HCT116 (cell line): ENCODE results near the gene LHX3. TPM values are rescaled to one million over a fixed set of nuclear protein-coding genes. Genes with fewer than 3 reads are reported as not detected.

Experiments used
- ATAC-seq: fragments of 200-7000 bp; cut with Tn5 transposase; 2 replicates; pipeline ENCODE4 v1.9.1; 2020; ENCODE audit warnings: mild to moderate bottlenecking, moderate library complexity
- BruUV-seq: library from RNA; stranded (reverse); fragments of 400-500 nt; replicated peaks from 2 replicates; lab custom pipeline; 2021; lab: Mats Ljungman, UMichigan
- CTCF ChIA-PET: fragments of 300-600 bp; sonication (Branson Sonifier 250); formaldehyde crosslinking; loops from one replicate; lab custom pipeline; 2021; ENCODE audit warnings: antibody characterized with exemption; lab: Charles Lee
- POLR2A ChIA-PET: fragments of 300-600, 350-600 bp; sonication (Branson Sonifier 250); formaldehyde crosslinking; loops from one replicate; lab custom pipeline; 2021; ENCODE audit warnings: antibody characterized with exemption; lab: Charles Lee
- RAD21 ChIA-PET, 2 experiments: fragments of 300-600 bp; sonication (Branson Sonifier 250); formaldehyde crosslinking; loops; one replicate each; lab custom pipeline; 2023; ENCODE audit warnings: low total read pairs in 2 of 2; ENCODE audit not compliant: uncharacterized antibody in 2 of 2, unreplicated experiment in 2 of 2, low non-redundant PET in 1 of 2; lab: Charles Lee
- DNase-seq: peaks from one replicate; pipeline ENCODE4 v3.0.0-alpha.2; 2010; ENCODE audit warnings: low read depth, low spot score
- H2AFZ ChIP-seq: fragments of 200-600 bp; shearing (Covaris generic), sonication (generic); 2 replicates; pipeline ENCODE4 v1.6.1; 2017; ENCODE audit warnings: low read depth, mixed run types, mixed read lengths, antibody characterized with exemption, low read length; ENCODE audit not compliant: poor library complexity, severe bottlenecking
- H3K27ac ChIP-seq: 2 replicates; pipeline ENCODE4 v1.5.1; 2012; ENCODE audit warnings: low read depth, low read length
- H3K27me3 ChIP-seq: fragments of 200-600 bp; sonication (generic); 2 replicates; pipeline ENCODE4 v1.6.1; 2016; ENCODE audit warnings: mixed run types, low read length, mixed read lengths; ENCODE audit not compliant: insufficient read depth
- H3K36me3 ChIP-seq, 2 experiments: fragments of 200-500 bp in 1 of 2; fragments of 200-600 bp in 1 of 2; sonication (Bioruptor generic) in 1 of 2; sonication (generic) in 1 of 2; 2 replicates each; pipeline versions ENCODE4 v1.5.1 to v1.6.1; 2014 to 2016; ENCODE audit warnings: low read length in 2 of 2, inconsistent platforms in 1 of 2, mixed read lengths in 1 of 2, mixed run types in 1 of 2; ENCODE audit not compliant: insufficient read depth in 2 of 2, control insufficient read depth in 1 of 2
- H3K4me1 ChIP-seq, 2 experiments: fragments of 200-600 bp in 1 of 2; sonication (generic) in 1 of 2; 2 replicates each; pipeline versions ENCODE4 v1.5.1 to v1.6.1; 2012 to 2017; ENCODE audit warnings: low read length in 2 of 2, inconsistent platforms in 1 of 2, mild to moderate bottlenecking in 1 of 2, mixed read lengths in 1 of 2, mixed run types in 1 of 2, moderate library complexity in 1 of 2; ENCODE audit not compliant: insufficient read depth in 2 of 2, control insufficient read depth in 1 of 2
- H3K4me2 ChIP-seq: fragments of 200-600 bp; sonication (generic); 2 replicates; pipeline ENCODE4 v1.6.1; 2017; ENCODE audit warnings: mixed run types, low read length, mixed read lengths
- H3K4me3 ChIP-seq, 2 experiments: fragments of 200-600 bp in 1 of 2; sonication (generic) in 1 of 2; replicated peaks in 1 of 2; 2 replicates each; pipeline ENCODE4 v1.5.1; 2011 to 2016; ENCODE audit warnings: low read length in 2 of 2, control low read depth in 1 of 2, low read depth in 1 of 2, mild to moderate bottlenecking in 1 of 2, mixed read lengths in 1 of 2, mixed run types in 1 of 2
- H3K79me2 ChIP-seq: fragments of 200-600 bp; sonication (generic); 2 replicates; pipeline ENCODE4 v1.6.1; 2017; ENCODE audit warnings: mild to moderate bottlenecking, mixed run types, low read length, moderate library complexity, mixed read lengths; ENCODE audit not compliant: insufficient read depth
- H3K9ac ChIP-seq: fragments of 200-600 bp; sonication (generic); 2 replicates; pipeline ENCODE4 v1.6.1; 2016; ENCODE audit warnings: low read length, mixed read lengths
- H3K9me2 ChIP-seq: fragments of 200-600 bp; sonication (generic), shearing (Covaris generic); 2 replicates; pipeline ENCODE4 v1.6.1; 2017; ENCODE audit warnings: mixed run types, mild to moderate bottlenecking, moderate library complexity; ENCODE audit not compliant: insufficient read depth
- H3K9me3 ChIP-seq, 2 experiments: fragments of 200-500 bp in 1 of 2; fragments of 200-600 bp in 1 of 2; sonication (Bioruptor generic) in 1 of 2; sonication (generic) in 1 of 2; 2 replicates each; pipeline ENCODE4 v1.6.1; 2014 to 2017; ENCODE audit warnings: low read length in 2 of 2, mixed read lengths in 2 of 2, inconsistent platforms in 1 of 2, low read depth in 1 of 2, mild to moderate bottlenecking in 1 of 2, mixed run types in 1 of 2, moderate library complexity in 1 of 2; ENCODE audit not compliant: control insufficient read depth in 1 of 2, insufficient read depth in 1 of 2
- H4K20me1 ChIP-seq: fragments of 200-600 bp; sonication (generic), shearing (Covaris generic); 2 replicates; pipeline ENCODE4 v1.6.1; 2017; ENCODE audit warnings: mixed run types, mild to moderate bottlenecking, moderate library complexity; ENCODE audit not compliant: insufficient read depth
- CBX3 ChIP-seq: IDR thresholded peaks from 2 replicates; pipeline ENCODE4 v1.6.1; 2012; ENCODE audit warnings: low read depth
- CEBPB ChIP-seq: IDR thresholded peaks from 2 replicates; pipeline ENCODE4 v1.6.1; 2012; ENCODE audit warnings: low read depth
- EGR1 ChIP-seq: IDR thresholded peaks from 2 replicates; pipeline ENCODE4 v1.6.1; 2012; ENCODE audit warnings: low read depth
- ELF1 ChIP-seq: IDR thresholded peaks from 2 replicates; pipeline ENCODE4 v1.6.1; 2012; ENCODE audit warnings: low read depth, borderline replicate concordance
- EZH2 ChIP-seq: fragments of 200-600 bp; sonication (generic); IDR thresholded peaks from 2 replicates; pipeline ENCODE4 v1.6.1; 2017; ENCODE audit warnings: antibody characterized with exemption, mixed run types
- EZH2phosphoT487 ChIP-seq: fragments of 200-600 bp; IDR thresholded peaks from 2 replicates; pipeline ENCODE4 v1.6.1; 2018; ENCODE audit warnings: antibody characterized with exemption, borderline replicate concordance
- FOSL1 ChIP-seq: IDR thresholded peaks from 2 replicates; pipeline ENCODE4 v1.6.1; 2012; ENCODE audit warnings: low read depth
- MAX ChIP-seq: IDR thresholded peaks from 2 replicates; pipeline ENCODE4 v1.6.1; 2012
- POLR2A ChIP-seq: IDR thresholded peaks from 2 replicates; pipeline ENCODE4 v1.7.0; 2011; ENCODE audit warnings: borderline replicate concordance; ENCODE audit not compliant: insufficient read depth, insufficient read length; ENCODE audit errors: extremely low read depth
- POLR2AphosphoS5 ChIP-seq: IDR thresholded peaks from 2 replicates; pipeline ENCODE4 v1.6.1; 2011; ENCODE audit warnings: mild to moderate bottlenecking, low read depth, low read length, moderate library complexity
- RAD21 ChIP-seq: IDR thresholded peaks from 2 replicates; pipeline ENCODE4 v1.6.1; 2012; ENCODE audit warnings: low read depth, mild to moderate bottlenecking
- SIN3A ChIP-seq: IDR thresholded peaks from 2 replicates; pipeline ENCODE4 v1.6.1; 2012; ENCODE audit warnings: low read depth
- SP1 ChIP-seq: IDR thresholded peaks from 2 replicates; pipeline ENCODE4 v1.6.1; 2012; ENCODE audit warnings: low read depth
- SRF ChIP-seq: IDR thresholded peaks from 2 replicates; pipeline ENCODE4 v1.6.1; 2012; ENCODE audit warnings: low read depth
- TCF7L2 ChIP-seq: IDR thresholded peaks from 2 replicates; pipeline ENCODE4 v1.7.0; 2011; ENCODE audit warnings: borderline replicate concordance, inconsistent platforms; ENCODE audit not compliant: insufficient read depth, insufficient read length; ENCODE audit errors: extremely low read depth
- YY1 ChIP-seq: IDR thresholded peaks from 2 replicates; pipeline ENCODE4 v1.6.1; 2011; ENCODE audit warnings: low read length, low read depth, moderate library complexity, mild to moderate bottlenecking; ENCODE audit not compliant: insufficient replicate concordance; ENCODE audit errors: extremely low read depth
- intact Hi-C: fragments of 100-400 bp; cut with micrococcal nuclease; formaldehyde crosslinking; loops from 2 replicates; pipeline ENCODE4 v1.10.0; 2022
- total RNA-seq: library from RNA; stranded (reverse); gene quantifications from one replicate; pipeline ENCODE4 v1.2.1, GENCODE V29; 2021; ENCODE audit not compliant: unreplicated experiment
- TF ChIP-seq, protein P1 (sequence below): IDR thresholded peaks from 2 replicates; pipeline ENCODE4 v1.6.1; 2011; ENCODE audit warnings: mild to moderate bottlenecking, low read length, moderate library complexity; ENCODE audit not compliant: insufficient replicate concordance; ENCODE audit errors: extremely low read depth
- TF ChIP-seq, protein P2 (sequence below): IDR thresholded peaks from 2 replicates; pipeline ENCODE4 v1.6.1; 2012; ENCODE audit warnings: low read depth

Gene LHX3
- total RNA-seq, 1 experiment from 2014 or later, result not detected

DNA sequence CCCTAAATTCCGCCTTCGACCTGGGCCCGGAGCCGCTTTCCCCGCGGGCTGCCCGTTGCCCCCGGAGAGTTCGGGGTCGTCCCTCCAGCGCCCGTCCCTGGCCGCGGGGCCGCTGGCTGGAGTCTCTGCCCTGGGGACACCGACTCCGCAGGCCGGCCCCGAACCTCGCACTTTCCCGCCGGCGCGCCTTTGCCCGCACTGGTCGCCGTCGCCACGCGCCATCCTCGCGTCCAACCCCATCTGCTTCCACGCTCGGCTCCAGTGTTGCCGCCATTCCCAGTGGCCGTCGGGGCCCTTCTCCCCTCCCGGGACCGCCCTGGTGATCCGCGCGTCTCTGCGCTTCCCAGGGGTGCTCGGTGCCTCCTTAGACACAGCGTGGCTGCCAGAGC, 11.0 kb downstream of the LHX3 start:
- Histone ChIP-seq H3K27ac (no peak overlapping the region), H3K4me3 (no peak overlapping the region)
- no peak for ATAC-seq

More for the DNA sequence above, 11.0 kb downstream of the LHX3 start:
- TF ChIP-seq EZH2 (no peak), CBX3 (no peak), RAD21 (no peak), SRF (no peak), FOSL1 (no peak), POLR2A (no peak), POLR2AphosphoS5 (no peak), SIN3A (no peak), TCF7L2 (no peak), YY1 (no peak), SP1 (no peak), CEBPB (no peak), EZH2phosphoT487 (no peak), EGR1 (no peak), ELF1 (no peak), MAX (no peak)
- TF ChIP-seq, protein P1, sequence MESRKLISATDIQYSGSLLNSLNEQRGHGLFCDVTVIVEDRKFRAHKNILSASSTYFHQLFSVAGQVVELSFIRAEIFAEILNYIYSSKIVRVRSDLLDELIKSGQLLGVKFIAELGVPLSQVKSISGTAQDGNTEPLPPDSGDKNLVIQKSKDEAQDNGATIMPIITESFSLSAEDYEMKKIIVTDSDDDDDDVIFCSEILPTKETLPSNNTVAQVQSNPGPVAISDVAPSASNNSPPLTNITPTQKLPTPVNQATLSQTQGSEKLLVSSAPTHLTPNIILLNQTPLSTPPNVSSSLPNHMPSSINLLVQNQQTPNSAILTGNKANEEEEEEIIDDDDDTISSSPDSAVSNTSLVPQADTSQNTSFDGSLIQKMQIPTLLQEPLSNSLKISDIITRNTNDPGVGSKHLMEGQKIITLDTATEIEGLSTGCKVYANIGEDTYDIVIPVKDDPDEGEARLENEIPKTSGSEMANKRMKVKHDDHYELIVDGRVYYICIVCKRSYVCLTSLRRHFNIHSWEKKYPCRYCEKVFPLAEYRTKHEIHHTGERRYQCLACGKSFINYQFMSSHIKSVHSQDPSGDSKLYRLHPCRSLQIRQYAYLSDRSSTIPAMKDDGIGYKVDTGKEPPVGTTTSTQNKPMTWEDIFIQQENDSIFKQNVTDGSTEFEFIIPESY, result no peak
- TF ChIP-seq, protein P2, sequence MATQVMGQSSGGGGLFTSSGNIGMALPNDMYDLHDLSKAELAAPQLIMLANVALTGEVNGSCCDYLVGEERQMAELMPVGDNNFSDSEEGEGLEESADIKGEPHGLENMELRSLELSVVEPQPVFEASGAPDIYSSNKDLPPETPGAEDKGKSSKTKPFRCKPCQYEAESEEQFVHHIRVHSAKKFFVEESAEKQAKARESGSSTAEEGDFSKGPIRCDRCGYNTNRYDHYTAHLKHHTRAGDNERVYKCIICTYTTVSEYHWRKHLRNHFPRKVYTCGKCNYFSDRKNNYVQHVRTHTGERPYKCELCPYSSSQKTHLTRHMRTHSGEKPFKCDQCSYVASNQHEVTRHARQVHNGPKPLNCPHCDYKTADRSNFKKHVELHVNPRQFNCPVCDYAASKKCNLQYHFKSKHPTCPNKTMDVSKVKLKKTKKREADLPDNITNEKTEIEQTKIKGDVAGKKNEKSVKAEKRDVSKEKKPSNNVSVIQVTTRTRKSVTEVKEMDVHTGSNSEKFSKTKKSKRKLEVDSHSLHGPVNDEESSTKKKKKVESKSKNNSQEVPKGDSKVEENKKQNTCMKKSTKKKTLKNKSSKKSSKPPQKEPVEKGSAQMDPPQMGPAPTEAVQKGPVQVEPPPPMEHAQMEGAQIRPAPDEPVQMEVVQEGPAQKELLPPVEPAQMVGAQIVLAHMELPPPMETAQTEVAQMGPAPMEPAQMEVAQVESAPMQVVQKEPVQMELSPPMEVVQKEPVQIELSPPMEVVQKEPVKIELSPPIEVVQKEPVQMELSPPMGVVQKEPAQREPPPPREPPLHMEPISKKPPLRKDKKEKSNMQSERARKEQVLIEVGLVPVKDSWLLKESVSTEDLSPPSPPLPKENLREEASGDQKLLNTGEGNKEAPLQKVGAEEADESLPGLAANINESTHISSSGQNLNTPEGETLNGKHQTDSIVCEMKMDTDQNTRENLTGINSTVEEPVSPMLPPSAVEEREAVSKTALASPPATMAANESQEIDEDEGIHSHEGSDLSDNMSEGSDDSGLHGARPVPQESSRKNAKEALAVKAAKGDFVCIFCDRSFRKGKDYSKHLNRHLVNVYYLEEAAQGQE, result no peak
- no peak for DNase-seq
- H3K4me2 ChIP-seq, result no peak overlapping the region
- no peaks in the 10 kb centered on the region for H3K9me2 ChIP-seq
- H3K79me2 ChIP-seq, result no peaks in the 10 kb centered on the region
- H3K27me3 ChIP-seq, result no peaks in the 10 kb centered on the region
- RAD21 ChIA-PET, result no interaction called here
- no peaks in the 10 kb centered on the region for H3K36me3 ChIP-seq
- H3K9ac ChIP-seq, result no peak overlapping the region
- no TSS peak for BruUV-seq
- no peak overlapping the region for H2AFZ ChIP-seq
- no peaks in the 10 kb centered on the region for H3K9me3 ChIP-seq
- H4K20me1 ChIP-seq, result no peaks in the 10 kb centered on the region
- H3K4me1 ChIP-seq, result peaks cover 5 to 13% of the 10 kb centered on the region in 2 experiments; a peak in 2 of 4 replicates
- intact Hi-C loops, result no loop called here
- CTCF ChIA-PET, result no interaction called here
- POLR2A ChIA-PET, result no interaction called here
